ENCODE results near the gene RAVER1. TPM values are rescaled to one million over a fixed set of nuclear protein-coding genes. Genes with fewer than 3 reads are reported as not detected.

RAVER1 gene
- total RNA-seq, 1 donor from 2014 or later: 24.8 TPM

DNA sequence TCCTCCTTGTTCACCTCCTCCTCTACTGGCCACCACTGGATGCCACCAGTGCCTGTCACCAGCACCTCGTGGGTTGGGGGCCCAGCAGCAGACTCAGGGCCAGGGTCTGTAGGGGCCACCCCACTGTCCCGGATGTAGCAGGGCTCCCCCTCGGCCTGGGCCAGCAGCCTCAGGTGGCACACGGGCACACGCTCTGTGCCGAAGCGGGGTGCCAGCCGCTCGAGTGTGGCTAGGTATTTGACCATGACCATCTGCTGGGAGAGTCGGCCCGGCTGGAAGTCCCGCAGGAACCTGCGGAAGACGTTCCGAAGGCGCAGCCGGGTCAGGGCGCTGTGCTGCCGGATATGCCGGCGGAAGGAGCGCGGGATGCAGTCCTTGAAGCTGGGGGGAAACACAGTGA lies 32.2 kb upstream of the RAVER1 start:
- Mint-ChIP-seq H3K4me1 (ENCODE audit: low read depth, unreplicated experiment) (no peaks in the 10 kb centered on the region), H3K9me3 (ENCODE audit: unreplicated experiment) (peaks cover 4% of the 10 kb centered on the region), H3K27me3 (ENCODE audit: unreplicated experiment) (peaks cover 2% of the 10 kb centered on the region), H3K4me3 (ENCODE audit: unreplicated experiment) (no peak overlapping the region), H3K36me3 (ENCODE audit: unreplicated experiment) (no peaks in the 10 kb centered on the region), H3K27ac (ENCODE audit: unreplicated experiment) (no peak overlapping the region)
- no peak for DNase-seq
- no peak for TF ChIP-seq CTCF (IDR thresholded peaks at IDR 0.05; ENCODE audit: partially characterized antibody, unreplicated experiment)

GRCh38 chr19:10364644-10365043 lies 31.3 kb upstream of the RAVER1 start:
- TF ChIP-seq CTCF (IDR thresholded peaks at IDR 0.05; ENCODE audit: partially characterized antibody, unreplicated experiment): no peak
- Mint-ChIP-seq H3K4me3 (ENCODE audit: unreplicated experiment) (no peak overlapping the region), H3K36me3 (ENCODE audit: unreplicated experiment) (no peaks in the 10 kb centered on the region), H3K27ac (ENCODE audit: unreplicated experiment) (no peak overlapping the region), H3K27me3 (ENCODE audit: unreplicated experiment) (peaks cover 2% of the 10 kb centered on the region), H3K9me3 (ENCODE audit: unreplicated experiment) (peaks cover 4% of the 10 kb centered on the region), H3K4me1 (ENCODE audit: low read depth, unreplicated experiment) (no peaks in the 10 kb centered on the region)
- no peak for DNase-seq

- no peaks in the 10 kb centered on the region for H3K4me1 Mint-ChIP-seq (ENCODE audit: low read depth, unreplicated experiment)
- no peak overlapping the region for H3K27ac Mint-ChIP-seq (ENCODE audit: unreplicated experiment)
- DNase-seq: no peak
- peaks cover 4% of the 10 kb centered on the region for H3K9me3 Mint-ChIP-seq (ENCODE audit: unreplicated experiment)
- no peak for TF ChIP-seq CTCF (IDR thresholded peaks at IDR 0.05; ENCODE audit: partially characterized antibody, unreplicated experiment)
- no peaks in the 10 kb centered on the region for H3K36me3 Mint-ChIP-seq (ENCODE audit: unreplicated experiment)
- H3K4me3 Mint-ChIP-seq (ENCODE audit: unreplicated experiment): no peak overlapping the region
- H3K27me3 Mint-ChIP-seq (ENCODE audit: unreplicated experiment): peaks cover 2% of the 10 kb centered on the region
Observed at GRCh38 chr19:10363789-10364281, 30.5 kb upstream of the RAVER1 start.

DNA sequence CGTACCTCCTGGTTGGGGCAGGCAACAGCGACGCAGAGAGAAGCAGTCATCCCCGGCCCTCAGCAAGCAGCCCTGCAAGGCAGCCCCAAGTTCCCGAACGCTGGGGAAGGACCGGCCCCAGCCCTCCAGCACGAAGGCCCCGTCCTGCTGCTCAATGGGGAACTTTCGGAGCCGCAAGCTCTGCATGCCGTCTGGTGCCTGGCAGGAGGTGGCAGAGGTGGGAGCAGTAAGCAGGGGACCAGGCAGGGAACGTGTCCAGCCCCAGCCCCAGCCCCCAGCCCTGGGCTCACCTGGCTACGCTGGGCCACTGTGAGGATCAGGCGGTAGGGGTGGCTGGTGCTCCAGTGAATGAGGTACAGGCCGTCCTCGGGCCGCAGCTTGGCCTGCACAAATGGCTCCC lies 28.9 kb upstream of the RAVER1 start:
- Mint-ChIP-seq H3K4me3 (ENCODE audit: unreplicated experiment) (no peak overlapping the region), H3K27ac (ENCODE audit: unreplicated experiment) (no peak overlapping the region), H3K27me3 (ENCODE audit: unreplicated experiment) (peaks cover 2% of the 10 kb centered on the region), H3K36me3 (ENCODE audit: unreplicated experiment) (no peaks in the 10 kb centered on the region), H3K4me1 (ENCODE audit: low read depth, unreplicated experiment) (no peaks in the 10 kb centered on the region), H3K9me3 (ENCODE audit: unreplicated experiment) (peaks cover 4% of the 10 kb centered on the region)
- no peak for DNase-seq
- TF ChIP-seq CTCF (IDR thresholded peaks at IDR 0.05; ENCODE audit: partially characterized antibody, unreplicated experiment): no peak

DNA sequence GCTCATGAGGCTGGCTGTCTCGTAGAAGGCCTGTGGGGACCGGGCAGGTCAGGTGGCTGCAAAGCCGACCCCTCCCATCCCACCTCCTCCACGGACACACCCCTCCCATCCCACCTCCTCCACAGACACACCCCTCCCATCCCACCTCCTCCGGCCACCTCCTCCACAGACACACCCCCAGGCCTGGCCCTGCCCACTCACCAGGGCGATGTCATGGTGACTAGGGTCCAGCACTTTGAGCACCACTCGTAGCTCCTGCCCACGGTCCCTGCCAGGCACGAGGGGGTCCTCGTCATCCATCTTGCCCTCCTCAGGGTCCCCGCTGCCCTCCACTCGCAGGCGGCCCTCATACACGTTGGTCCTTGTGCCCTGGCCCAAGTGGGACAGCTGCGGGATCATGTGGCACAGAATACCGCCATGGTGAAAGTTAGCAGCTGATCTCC lies 28.3 kb upstream of the RAVER1 start:
- H3K27me3 Mint-ChIP-seq (ENCODE audit: unreplicated experiment): peaks cover 2% of the 10 kb centered on the region
- H3K36me3 Mint-ChIP-seq (ENCODE audit: unreplicated experiment): no peaks in the 10 kb centered on the region
- no peaks in the 10 kb centered on the region for H3K4me1 Mint-ChIP-seq (ENCODE audit: low read depth, unreplicated experiment)
- H3K4me3 Mint-ChIP-seq (ENCODE audit: unreplicated experiment): no peak overlapping the region
- no peak for TF ChIP-seq CTCF (IDR thresholded peaks at IDR 0.05; ENCODE audit: partially characterized antibody, unreplicated experiment)
- peaks cover 4% of the 10 kb centered on the region for H3K9me3 Mint-ChIP-seq (ENCODE audit: unreplicated experiment)
- no peak overlapping the region for H3K27ac Mint-ChIP-seq (ENCODE audit: unreplicated experiment)
- DNase-seq: no peak
